Stimulated activated CD4-positive, alpha-beta T cell treated with anti-CD3 and anti-CD28 coated beads, Interleukin-12 subunit alpha, Interleukin-12 subunit beta, amount 100 ng/mL, for 24 hours (primary cell): ENCODE data around the gene AIG1.
"Not testable (repeated sequence)": the region's sequence is repeated elsewhere in the genome, so short reads cannot be mapped to it uniquely, and the experiment has no call there.

ENCODE experiments used
- DNase-seq, 2 experiments: peaks; one replicate each; pipeline ENCODE4 v3.0.0-alpha.2; 2020; ENCODE audit warnings: low read depth in 2 of 2

AIG1 gene

DNA sequence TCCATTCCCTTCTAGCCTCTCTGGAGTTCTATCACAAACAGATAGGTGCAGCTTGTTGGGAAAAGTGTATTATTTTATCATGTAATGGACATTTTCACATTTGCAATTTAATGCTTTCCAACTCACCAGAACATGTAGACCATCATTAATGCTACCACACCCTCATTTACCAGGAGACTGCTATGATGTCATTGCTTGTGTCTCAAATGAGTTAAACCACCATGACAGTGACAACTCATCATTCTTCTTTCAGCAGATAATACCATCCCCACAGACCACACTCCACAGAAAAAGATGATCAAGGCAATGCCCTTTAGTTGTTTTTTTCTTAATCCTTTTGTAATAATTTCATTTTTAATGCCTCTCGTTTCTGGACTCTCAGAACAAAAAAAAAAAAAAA, 168.7 kb downstream of the AIG1 start:
- DNase-seq = no peak

DNA sequence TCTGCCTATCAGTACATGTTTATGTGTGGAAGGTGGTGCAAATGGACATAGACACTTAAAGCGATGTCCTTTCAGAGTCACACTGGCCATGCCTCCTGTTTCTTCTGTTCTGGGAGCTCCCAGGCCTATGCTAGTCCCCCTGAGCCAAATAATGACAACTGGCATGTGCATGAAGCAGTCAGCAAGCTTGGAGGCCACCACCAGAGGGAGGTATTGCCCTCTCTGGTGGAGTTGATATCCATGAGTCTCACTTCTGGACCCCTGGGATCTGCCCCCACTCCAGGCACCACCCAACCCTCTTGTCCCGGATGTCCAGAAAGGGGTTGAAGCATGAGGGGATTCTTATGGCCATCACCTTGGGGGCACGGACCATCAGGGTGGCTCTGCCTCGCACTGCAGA, 172.2 kb downstream of the AIG1 start:
- peak in 1 of 2 experiments; percentile 6 for DNase-seq

DNA sequence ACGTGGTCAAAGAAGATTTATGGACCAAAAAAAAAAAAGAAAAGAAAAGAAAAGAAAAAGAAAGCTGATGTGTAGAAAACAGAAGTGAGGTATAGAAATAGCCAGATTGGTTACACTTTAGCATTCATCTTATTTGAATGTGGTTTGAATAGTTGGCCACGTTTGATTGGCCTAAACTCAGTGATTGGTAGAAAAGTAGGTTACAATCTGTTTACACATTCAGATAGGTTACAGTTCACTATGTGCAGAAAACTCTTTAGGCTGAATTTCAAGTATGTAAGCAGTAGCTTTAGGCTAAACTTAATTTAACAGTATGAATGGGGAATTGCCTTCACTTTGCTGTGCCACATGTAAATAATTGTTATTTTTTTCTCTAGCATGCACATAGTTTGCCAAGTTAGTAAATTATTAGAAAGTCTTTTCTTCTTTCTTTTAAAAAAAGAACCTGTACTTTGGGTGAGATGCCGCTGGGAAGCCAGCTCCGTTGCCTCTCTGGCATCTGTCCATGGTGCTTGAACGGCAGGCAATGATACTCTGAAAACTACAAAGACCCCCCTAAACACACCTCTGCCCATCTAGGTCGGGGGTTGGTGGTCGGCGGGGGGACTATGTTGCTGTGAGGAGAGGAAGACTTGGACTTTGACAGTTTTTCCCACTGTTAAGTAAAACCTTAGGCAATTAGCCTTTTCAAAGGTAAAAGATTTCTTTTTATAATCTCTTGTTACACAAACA, 173.0 kb downstream of the AIG1 start:
- no peak for DNase-seq

DNA sequence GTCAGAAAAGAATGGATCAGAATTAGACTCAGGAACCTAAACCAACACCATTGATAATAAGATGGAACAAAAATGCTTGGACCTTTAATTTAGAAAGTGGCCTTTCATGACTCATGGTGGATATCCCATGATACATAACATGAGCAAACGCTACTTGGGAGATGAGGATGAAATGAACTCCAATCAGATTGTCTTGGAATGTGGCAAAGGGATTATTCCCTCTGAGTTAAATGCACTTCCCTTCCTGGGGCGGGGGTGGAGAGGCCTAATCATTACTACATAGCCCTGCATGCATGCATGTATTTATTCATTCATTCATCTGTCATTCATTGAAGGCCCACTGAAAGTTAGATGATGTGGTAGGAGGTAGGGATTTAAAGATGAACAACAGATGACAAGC, 174.0 kb downstream of the AIG1 start:
- no peak for DNase-seq

- DNase-seq = no peak
Observed at GRCh38 chr6:143236151-143236798, 175.6 kb downstream of the AIG1 start.

- DNase-seq = no peak
Observed at GRCh38 chr6:143238306-143238705, 177.6 kb downstream of the AIG1 start.

DNA sequence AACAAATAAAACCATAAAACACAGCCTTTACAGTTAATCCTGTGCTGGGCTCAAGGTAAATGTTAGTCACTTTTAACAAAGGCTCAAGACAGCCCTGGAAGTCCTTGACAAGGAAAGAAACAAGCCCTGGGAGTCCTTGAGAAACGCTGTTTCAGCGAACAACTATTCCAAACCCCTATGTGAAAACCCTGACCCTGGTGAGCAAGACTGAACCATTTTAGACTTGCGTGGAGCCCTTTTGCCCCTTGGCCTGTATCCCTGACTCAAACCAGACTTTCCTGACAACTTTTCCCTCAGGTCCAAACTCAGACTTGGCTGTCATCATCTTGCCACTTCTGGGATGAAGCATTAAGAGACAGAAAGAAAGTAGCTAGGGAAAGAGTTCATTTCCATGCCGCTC, 180.4 kb downstream of the AIG1 start:
- no peak for DNase-seq

- no peak for DNase-seq
Observed at GRCh38 chr6:143241911-143242310, 181.2 kb downstream of the AIG1 start.

- DNase-seq = no peak
Observed at GRCh38 chr6:143243786-143244185, 183.1 kb downstream of the AIG1 start.

GRCh38 chr6:143245656-143246055, 185.0 kb downstream of the AIG1 start:
- no peak for DNase-seq

DNA sequence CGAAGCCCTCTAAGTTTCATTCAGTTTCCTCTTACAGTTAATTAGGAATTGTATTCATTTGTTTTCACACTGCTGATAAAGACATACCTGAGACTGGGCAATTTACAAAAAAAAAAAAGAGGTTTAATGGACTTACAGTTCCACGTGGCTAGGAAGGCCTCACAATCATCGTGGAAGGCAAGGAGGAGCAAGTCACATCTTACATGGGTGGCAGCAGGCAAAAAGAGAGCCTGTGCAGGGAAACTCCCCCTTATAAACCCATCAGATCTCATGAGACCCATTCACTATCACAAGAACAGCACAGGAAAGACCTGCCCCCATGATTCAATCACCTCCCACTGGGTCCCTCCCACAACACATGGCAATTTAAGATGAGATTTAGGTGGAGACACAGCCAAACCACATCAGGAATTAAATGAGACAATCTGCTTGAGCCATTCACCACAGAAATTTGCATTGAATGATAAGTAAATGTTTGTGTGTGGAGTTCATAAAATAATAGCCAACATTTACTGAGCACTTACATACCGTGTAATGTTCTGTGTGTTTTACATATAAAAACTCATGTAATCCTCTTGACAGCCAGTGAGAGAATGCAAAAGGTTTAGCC, 185.6 kb downstream of the AIG1 start:
- DNase-seq = not testable (repeated sequence)

DNA sequence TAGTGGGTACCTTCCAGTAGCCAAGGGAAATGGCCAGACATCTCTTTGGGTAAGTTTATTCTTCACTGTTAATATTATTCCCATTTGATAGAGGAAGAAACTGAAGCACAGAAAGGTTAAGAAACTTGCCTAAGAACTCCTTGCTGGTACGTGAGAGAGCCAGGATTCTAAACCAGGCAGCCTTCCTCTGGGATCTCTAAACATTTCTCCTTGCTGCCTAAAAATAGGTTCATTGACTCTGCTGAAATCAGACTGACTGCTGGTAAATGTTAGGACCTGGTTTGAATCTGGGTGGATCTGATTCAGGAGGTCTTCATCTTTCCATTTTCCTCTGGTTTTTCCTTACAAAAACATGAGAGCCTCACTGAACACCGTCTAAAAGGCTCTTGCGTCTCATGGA, 186.9 kb downstream of the AIG1 start:
- DNase-seq = no peak

DNA sequence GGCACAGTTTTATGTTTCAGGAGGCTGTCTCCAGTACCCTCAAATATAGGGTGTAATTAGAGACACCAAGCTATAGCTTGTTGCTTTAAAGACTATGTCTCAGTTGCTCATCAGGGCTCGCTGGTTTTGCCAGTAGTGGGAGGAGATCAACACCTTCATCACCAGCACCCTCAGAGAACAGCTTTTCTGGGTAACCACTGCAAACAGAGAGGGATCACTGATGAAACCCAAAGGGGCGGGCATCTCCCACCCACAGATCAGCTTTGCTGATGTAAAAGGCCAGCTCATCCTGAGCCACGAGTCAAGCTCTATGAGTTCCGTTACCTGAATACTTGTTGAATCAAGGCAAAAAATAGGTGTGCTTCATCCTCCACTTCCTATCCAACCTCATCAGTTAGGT, 187.7 kb downstream of the AIG1 start:
- no peak for DNase-seq

DNA sequence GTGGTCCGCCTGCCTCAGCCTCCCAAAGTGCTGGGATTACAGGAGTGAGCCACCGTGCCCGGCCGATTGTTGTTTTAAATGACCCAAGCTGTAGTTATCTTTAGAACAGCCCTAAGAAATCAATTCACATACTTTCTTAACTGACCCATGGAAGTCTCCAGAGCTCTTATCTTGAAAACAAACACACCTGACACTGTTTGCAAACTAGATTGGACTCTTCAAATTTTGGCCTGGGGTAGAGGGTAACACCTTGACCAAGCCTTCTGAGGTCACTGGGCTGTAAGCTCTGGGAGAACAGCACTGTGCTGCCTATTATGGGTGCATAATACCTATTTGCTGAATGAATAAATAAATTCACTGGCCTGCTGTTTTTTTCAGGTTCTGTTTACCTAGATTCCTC, 190.6 kb downstream of the AIG1 start:
- no peak for DNase-seq

DNA sequence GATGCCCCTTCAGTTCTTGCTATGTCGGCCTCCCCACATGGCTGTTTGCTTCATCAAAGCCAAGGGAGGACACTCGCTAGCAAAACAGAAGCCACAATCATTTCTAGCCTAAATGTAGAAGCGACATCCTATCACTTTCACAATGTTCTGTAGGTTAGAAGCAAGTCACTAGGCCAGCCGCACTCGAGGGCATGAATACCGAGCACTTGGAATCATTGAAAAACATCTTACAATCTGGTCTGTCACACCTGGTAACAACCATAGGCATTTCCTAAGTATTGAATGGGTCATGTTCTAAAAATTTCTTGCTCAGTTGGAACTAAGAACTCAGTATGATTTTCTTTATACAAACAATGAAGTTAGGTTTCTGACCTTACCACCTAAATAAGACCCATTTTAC, 192.3 kb downstream of the AIG1 start:
- no peak for DNase-seq

GRCh38 chr6:143253586-143253985, 192.9 kb downstream of the AIG1 start:
- DNase-seq = no peak

- DNase-seq = no peak
Observed at GRCh38 chr6:143258945-143259344, 198.3 kb downstream of the AIG1 start.

- no peak for DNase-seq
Observed at GRCh38 chr6:143260857-143261256, 200.2 kb downstream of the AIG1 start.

- DNase-seq = no peak
Observed at GRCh38 chr6:143261899-143262436, 201.3 kb downstream of the AIG1 start.

DNA sequence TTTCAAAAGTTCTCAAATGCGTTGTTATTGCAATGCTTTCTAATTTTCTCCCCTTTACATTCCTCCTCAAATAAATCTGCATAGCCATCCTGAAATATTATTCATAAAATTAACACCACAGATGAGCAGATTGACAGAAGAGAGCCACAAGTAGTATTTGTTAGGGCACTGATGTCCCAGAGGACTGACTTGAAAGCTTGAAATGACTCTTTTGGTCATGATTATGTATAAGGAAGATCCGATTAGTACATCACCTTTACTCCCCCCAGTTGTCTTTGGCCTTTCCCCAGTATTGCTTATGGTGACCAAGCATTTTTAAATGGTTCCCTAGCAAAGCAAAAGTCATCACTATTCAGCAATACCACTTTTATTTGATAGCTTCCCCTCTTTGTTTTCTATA, 202.2 kb downstream of the AIG1 start:
- DNase-seq = no peak

DNA sequence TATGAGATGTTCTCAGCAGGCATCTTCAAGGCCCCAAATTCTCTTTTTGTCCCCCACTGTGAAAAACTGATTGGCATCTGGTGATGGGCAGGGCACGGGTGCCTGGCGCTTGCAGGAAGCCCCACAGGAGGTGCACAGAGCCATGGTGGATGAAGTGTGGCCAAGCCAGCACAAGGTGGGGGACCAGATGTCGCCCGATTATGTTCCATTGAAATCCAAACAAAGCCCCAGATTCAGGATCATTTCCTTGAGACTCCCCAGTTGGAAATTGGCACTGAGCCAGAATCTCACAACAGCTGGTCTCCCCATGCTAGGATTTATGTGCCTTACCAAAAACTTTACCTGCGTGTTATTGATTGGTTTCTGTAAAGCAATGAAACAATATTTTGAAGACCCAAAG, 203.7 kb downstream of the AIG1 start:
- DNase-seq = no peak

GRCh38 chr6:143264986-143265764, 204.5 kb downstream of the AIG1 start:
- no peak for DNase-seq
